Measurements from ENCODE around the gene TIPIN.
A peak's percentile ranks its signal among the peaks of the same experiment; 100 is the strongest.

Gene TIPIN

GRCh38 chr15:66356359-66357236 is at the start of gene TIPIN:
Gene TIPIN, minus strand, starts transcription at chr15:66356685. Its CDS starts 3,738 bp downstream, at chr15:66352947.
- no peak for TF ChIP-seq CTCF (conservative IDR thresholded peaks at IDR 0.05)
- H3K27ac ChIP-seq = peak within 1 kb of the TSS; percentile 73

GRCh38 chr15:66405615-66406014 is 49.1 kb upstream of the TIPIN start:
- no peak overlapping the region for H3K27ac ChIP-seq

GRCh38 chr15:66405007-66405406 is 48.5 kb upstream of the TIPIN start:
- H3K27ac ChIP-seq = no peak overlapping the region
- TF ChIP-seq CTCF (conservative IDR thresholded peaks at IDR 0.05) = no peak

More at GRCh38 chr15:66405615-66406014, 49.1 kb upstream of the TIPIN start:
- TF ChIP-seq CTCF (conservative IDR thresholded peaks at IDR 0.05) = no peak

- no peak overlapping the region for H3K27ac ChIP-seq
- TF ChIP-seq CTCF (conservative IDR thresholded peaks at IDR 0.05) = no peak
Measured at GRCh38 chr15:66404532-66404931, 48.0 kb upstream of the TIPIN start.

GRCh38 chr15:66404122-66404521 is 47.6 kb upstream of the TIPIN start:
- no peak for TF ChIP-seq CTCF (conservative IDR thresholded peaks at IDR 0.05)
- no peak overlapping the region for H3K27ac ChIP-seq

- TF ChIP-seq CTCF (conservative IDR thresholded peaks at IDR 0.05) = no peak
- H3K27ac ChIP-seq = no peak overlapping the region
Measured at GRCh38 chr15:66403323-66403722, 46.8 kb upstream of the TIPIN start.

- no peak for TF ChIP-seq CTCF (conservative IDR thresholded peaks at IDR 0.05)
- no peak overlapping the region for H3K27ac ChIP-seq
Measured at GRCh38 chr15:66402761-66403284, 46.3 kb upstream of the TIPIN start.
